Mesothelial cell of epicardium (in vitro differentiated cells): ENCODE data around the gene TIFAB. TPM values are rescaled to one million over a fixed set of nuclear protein-coding genes. Genes with fewer than 3 reads are reported as not detected.

Experiments
- DNase-seq, 2 experiments: peaks; one replicate each; pipeline ENCODE4 v3.0.0; 2021; ENCODE audit warnings: low spot score in 2 of 2; ENCODE audit not compliant: unreplicated experiment in 2 of 2
- H3K27ac Mint-ChIP-seq: 2 replicates; pipeline ENCODE4 v1.8.0; 2021; ENCODE audit warnings: mixed read lengths
- H3K27me3 Mint-ChIP-seq: 2 replicates; pipeline ENCODE4 v1.8.0; 2021; ENCODE audit warnings: low read depth, mixed read lengths
- H3K36me3 Mint-ChIP-seq: 2 replicates; pipeline ENCODE4 v1.8.0; 2021; ENCODE audit warnings: mixed read lengths
- H3K4me1 Mint-ChIP-seq: 2 replicates; pipeline ENCODE4 v1.8.0; 2021; ENCODE audit warnings: mixed read lengths
- H3K4me3 Mint-ChIP-seq: 2 replicates; pipeline ENCODE4 v1.8.0; 2021; ENCODE audit warnings: mild to moderate bottlenecking, moderate library complexity, mixed read lengths
- H3K9me3 Mint-ChIP-seq: 2 replicates; pipeline ENCODE4 v1.8.0; 2021; ENCODE audit warnings: mixed read lengths
- total RNA-seq: library from RNA; stranded (reverse); gene quantifications from 3 replicates; pipeline ENCODE4 v1.2.1, GENCODE V29; 2021
- TF ChIP-seq, protein P1 (sequence below): fragments of 200-600 bp; sonication (generic); IDR thresholded peaks from one replicate; pipeline ENCODE4 v1.5.0; 2021; ENCODE audit warnings: antibody characterized with exemption; ENCODE audit not compliant: unreplicated experiment

Gene TIFAB
- total RNA-seq, 1 donor from 2014 or later = not detected

DNA sequence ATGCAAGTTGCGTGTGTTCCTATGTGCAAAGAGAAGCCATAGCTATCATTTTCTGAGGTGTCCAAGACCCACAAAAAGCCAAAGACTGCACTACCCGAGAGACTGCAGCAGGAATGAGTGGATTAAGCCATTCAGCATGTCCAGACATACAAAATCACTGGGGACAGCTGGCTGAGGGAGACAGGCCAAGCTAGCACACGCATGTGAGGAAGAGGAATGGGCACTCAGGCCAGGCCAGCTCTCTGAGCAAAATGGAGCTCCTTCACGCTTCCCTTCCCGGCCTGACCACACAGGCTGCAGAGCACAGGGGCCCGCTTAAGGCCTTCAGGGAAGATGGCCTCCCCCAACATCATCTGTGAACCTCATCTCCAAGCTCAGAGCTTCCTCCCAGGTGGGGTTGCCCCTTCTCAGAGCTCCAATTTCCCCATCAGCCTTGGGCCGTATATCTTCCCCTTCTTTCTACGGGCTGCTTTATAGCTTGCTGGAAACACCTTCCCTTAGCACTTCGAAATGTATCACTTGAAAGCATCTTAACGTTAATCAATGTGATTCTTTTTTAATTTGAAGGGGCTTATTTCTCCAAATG lies 13.4 kb downstream of the TIFAB start:
- Mint-ChIP-seq H3K36me3 (no peaks in the 10 kb centered on the region), H3K4me3 (no peak overlapping the region), H3K27me3 (peaks cover 3% of the 10 kb centered on the region), H3K27ac (peak overlapping the region; percentile 87), H3K9me3 (no peaks in the 10 kb centered on the region), H3K4me1 (peaks cover 80% of the 10 kb centered on the region)
- TF ChIP-seq, protein P1, sequence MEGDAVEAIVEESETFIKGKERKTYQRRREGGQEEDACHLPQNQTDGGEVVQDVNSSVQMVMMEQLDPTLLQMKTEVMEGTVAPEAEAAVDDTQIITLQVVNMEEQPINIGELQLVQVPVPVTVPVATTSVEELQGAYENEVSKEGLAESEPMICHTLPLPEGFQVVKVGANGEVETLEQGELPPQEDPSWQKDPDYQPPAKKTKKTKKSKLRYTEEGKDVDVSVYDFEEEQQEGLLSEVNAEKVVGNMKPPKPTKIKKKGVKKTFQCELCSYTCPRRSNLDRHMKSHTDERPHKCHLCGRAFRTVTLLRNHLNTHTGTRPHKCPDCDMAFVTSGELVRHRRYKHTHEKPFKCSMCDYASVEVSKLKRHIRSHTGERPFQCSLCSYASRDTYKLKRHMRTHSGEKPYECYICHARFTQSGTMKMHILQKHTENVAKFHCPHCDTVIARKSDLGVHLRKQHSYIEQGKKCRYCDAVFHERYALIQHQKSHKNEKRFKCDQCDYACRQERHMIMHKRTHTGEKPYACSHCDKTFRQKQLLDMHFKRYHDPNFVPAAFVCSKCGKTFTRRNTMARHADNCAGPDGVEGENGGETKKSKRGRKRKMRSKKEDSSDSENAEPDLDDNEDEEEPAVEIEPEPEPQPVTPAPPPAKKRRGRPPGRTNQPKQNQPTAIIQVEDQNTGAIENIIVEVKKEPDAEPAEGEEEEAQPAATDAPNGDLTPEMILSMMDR = no peak
- DNase-seq = no peak

DNA sequence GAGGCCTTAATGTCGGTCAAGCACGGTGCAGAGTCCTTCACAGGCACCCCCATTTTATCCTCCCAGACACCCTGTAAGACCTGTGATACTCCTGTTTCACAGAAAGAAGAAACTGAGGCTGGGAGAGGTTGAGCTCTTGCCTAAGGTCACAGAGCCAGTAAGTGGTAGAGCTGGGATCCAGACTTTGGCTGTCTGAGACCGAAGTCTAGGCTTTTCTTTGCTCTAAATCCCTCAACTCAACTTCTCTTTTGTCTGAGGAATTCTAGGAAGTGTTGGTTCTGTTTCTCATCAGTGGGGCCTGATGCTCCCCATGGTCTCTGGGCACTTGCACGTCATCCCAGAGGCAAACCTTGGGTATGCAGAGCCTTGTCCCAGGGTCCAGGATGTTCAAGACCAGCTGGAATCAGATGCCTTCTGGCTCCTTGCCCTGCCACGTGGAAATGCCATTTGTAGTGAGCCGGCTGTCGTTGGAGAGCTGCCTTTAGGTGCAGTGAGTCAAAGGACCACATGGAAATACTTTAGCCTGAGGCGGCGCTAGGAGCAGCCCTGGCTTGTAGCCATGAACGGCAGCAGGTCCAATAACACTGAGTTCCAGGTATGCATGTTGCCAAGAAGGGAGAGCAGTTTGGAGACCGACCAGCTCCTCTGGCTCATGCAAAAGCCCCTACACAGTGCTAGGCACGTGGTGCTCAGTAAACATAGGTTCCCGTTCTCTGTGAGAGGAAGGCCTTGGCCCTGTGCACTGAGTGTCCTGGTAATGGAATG lies 14.2 kb downstream of the TIFAB start:
- no peak for DNase-seq
- Mint-ChIP-seq H3K27ac (peak overlapping the region; percentile 87), H3K4me3 (no peak overlapping the region), H3K9me3 (no peaks in the 10 kb centered on the region), H3K4me1 (peaks cover 76% of the 10 kb centered on the region), H3K27me3 (peaks cover 3% of the 10 kb centered on the region), H3K36me3 (no peaks in the 10 kb centered on the region)
- TF ChIP-seq, protein P1 = no peak

DNA sequence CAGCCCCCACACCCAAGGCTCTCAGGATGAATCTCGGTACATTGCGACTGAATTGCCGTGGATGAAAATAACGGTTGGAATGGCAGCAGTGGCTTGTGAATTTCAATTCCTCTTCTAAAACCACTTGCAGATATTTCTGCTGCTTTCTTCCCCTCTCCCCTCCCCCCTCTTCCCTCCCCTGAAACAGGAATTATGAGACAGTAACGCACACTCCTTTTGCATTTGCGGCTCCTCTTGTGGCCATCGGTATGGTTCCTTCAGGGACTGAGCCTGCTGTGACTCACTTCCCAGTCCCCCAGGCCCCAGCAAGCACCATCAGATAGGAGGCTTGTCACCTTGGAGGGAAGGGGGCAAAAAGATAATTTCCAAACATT lies 14.7 kb downstream of the TIFAB start:
- Mint-ChIP-seq H3K27me3 (peaks cover 3% of the 10 kb centered on the region), H3K27ac (peak overlapping the region; percentile 87), H3K4me1 (peaks cover 70% of the 10 kb centered on the region), H3K9me3 (no peaks in the 10 kb centered on the region), H3K36me3 (no peaks in the 10 kb centered on the region), H3K4me3 (no peak overlapping the region)
- no peak for DNase-seq
- TF ChIP-seq, protein P1 = no peak

DNA sequence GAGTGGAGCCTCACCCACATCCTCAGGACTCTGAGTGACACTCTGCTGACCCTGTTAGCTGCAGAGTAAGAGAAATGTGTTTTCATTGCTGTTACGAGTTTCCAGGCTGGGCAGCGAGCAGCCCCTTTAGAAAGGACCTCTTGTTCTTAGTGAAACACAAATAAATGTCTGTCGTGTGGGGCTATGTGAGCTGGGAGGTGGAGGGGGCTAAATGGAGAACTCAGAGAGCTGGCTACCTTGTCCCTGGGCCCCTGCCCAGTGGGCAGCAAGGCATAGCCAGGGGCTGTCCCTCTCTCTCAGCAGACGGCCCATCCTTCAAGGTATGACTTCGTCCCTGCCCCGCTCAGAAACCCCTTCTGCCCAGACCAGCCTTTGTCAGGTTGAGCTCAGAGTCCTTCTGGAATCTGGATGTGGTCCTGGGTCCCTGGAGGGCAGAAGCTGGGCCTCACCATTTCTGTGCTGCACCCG lies 15.2 kb downstream of the TIFAB start:
- Mint-ChIP-seq H3K4me3 (no peak overlapping the region), H3K36me3 (no peaks in the 10 kb centered on the region), H3K27ac (peak overlapping the region; percentile 87), H3K4me1 (peaks cover 66% of the 10 kb centered on the region), H3K27me3 (peaks cover 3% of the 10 kb centered on the region), H3K9me3 (no peaks in the 10 kb centered on the region)
- TF ChIP-seq, protein P1 = no peak
- no peak for DNase-seq

DNA sequence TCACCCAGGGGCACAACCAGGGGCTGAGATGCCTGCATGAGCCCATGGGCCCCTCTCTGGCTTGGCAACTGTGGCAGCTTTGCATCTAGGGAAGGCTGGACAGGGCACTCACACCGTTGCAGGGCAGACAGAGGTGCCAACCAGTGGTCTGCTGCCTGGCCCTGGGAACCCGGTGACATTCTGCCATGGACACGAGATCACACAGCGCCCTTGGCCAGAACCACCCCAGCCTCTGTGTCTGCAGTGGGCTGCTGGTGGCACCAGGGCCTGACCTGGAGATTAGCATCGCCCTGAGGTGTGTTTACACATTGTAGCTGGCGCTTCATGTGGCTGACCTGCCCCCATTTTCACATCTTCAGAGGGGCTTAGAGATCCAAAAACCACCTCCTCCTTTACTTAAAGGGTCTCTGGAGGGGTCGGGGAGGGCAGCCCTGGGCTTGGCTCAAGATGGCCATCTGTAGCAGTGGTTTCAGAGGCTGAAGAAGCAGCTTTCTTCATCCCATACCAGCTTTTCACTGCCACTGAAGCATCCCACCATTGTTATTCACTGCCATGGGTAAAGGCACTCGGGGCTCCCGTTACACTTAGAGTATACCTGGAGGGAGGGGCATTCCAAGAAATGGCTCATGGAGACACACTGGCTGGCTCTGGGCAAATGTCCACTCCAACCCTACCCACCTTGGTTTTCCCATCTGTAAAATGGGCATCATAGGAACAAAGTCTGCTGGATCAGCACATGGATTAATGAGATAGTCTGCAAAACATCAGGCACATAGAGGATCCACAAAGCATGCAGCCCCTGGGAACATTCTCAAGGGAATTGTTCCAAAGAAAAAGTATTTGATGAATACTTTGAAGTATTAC lies 16.5 kb downstream of the TIFAB start:
- no peaks in the 10 kb centered on the region for H3K9me3 Mint-ChIP-seq
- peaks cover 3% of the 10 kb centered on the region for H3K27me3 Mint-ChIP-seq
- no peak for DNase-seq
- H3K36me3 Mint-ChIP-seq = no peaks in the 10 kb centered on the region
- H3K27ac Mint-ChIP-seq = peak overlapping the region; percentile 87
- H3K4me1 Mint-ChIP-seq = peaks cover 54% of the 10 kb centered on the region
- H3K4me3 Mint-ChIP-seq = no peak overlapping the region
- TF ChIP-seq, protein P1 = no peak
